DOHH2 (cell line): ENCODE results near the gene ABCA3.

Experiments
- H3F3A ChIP-seq: fragments of 200-600 bp; sonication (generic), shearing (Covaris generic); 2 replicates; pipeline ENCODE4 v1.6.0; 2016; ENCODE audit warnings: antibody characterized with exemption, mild to moderate bottlenecking; ENCODE audit not compliant: control insufficient read depth, insufficient read depth
- H3K27ac ChIP-seq: fragments of 200-600 bp; sonication (generic); 2 replicates; pipeline ENCODE4 v1.5.1; 2014; ENCODE audit warnings: low read depth, mild to moderate bottlenecking, low read length, moderate library complexity
- H3K27me3 ChIP-seq: fragments of 200-600 bp; sonication (generic); 2 replicates; pipeline ENCODE4 v1.6.1; 2014; ENCODE audit warnings: mild to moderate bottlenecking, low read length, mixed read lengths; ENCODE audit not compliant: control insufficient read depth
- H3K36me3 ChIP-seq: fragments of 200-600 bp; sonication (generic); 2 replicates; pipeline ENCODE4 v1.6.1; 2014; ENCODE audit warnings: mild to moderate bottlenecking, low read length, moderate library complexity, mixed read lengths; ENCODE audit not compliant: control insufficient read depth
- H3K4me1 ChIP-seq: fragments of 200-600 bp; sonication (generic); 2 replicates; pipeline ENCODE4 v1.6.1; 2014; ENCODE audit warnings: mild to moderate bottlenecking, low read length, mixed read lengths; ENCODE audit not compliant: control insufficient read depth
- H3K4me2 ChIP-seq: fragments of 200-600 bp; sonication (generic); 2 replicates; pipeline ENCODE4 v1.6.0; 2014; ENCODE audit warnings: mild to moderate bottlenecking, low read length, moderate library complexity
- H3K4me3 ChIP-seq: fragments of 200-600 bp; sonication (generic); 2 replicates; pipeline ENCODE4 v1.5.1; 2014; ENCODE audit warnings: mild to moderate bottlenecking, low read length, mixed read lengths
- H3K79me2 ChIP-seq: fragments of 200-600 bp; sonication (generic); 2 replicates; pipeline ENCODE4 v1.6.1; 2014; ENCODE audit warnings: mild to moderate bottlenecking, low read length, mixed read lengths; ENCODE audit not compliant: control insufficient read depth
- H3K9me2 ChIP-seq: fragments of 200-600 bp; sonication (generic); replicated peaks from 2 replicates; pipeline ENCODE4 v1.6.1; 2014; ENCODE audit warnings: mild to moderate bottlenecking, low read length, mixed read lengths; ENCODE audit not compliant: control insufficient read depth
- H3K9me3 ChIP-seq: fragments of 200-600 bp; sonication (generic); 2 replicates; pipeline ENCODE4 v1.6.1; 2014; ENCODE audit warnings: antibody characterized with exemption, low read length, mixed read lengths; ENCODE audit not compliant: control insufficient read depth, insufficient read depth
- H4K20me1 ChIP-seq: fragments of 200-600 bp; sonication (generic); 2 replicates; pipeline ENCODE4 v1.6.0; 2014; ENCODE audit warnings: low read depth, mild to moderate bottlenecking, antibody characterized with exemption, low read length, moderate library complexity; ENCODE audit not compliant: control insufficient read depth, insufficient read depth
- EZH2phosphoT487 ChIP-seq: fragments of 200-600 bp; sonication (generic); IDR thresholded peaks from 2 replicates; pipeline ENCODE4 v1.6.1; 2017; ENCODE audit warnings: borderline replicate concordance, mild to moderate bottlenecking, antibody characterized with exemption, low read length, moderate library complexity, mixed read lengths
- TF ChIP-seq, protein P1 (sequence below): fragments of 200-600 bp; sonication (generic); IDR thresholded peaks from one replicate; pipeline ENCODE4 v1.5.1; 2014; ENCODE audit warnings: antibody characterized with exemption, mild to moderate bottlenecking, low read depth, low read length; ENCODE audit not compliant: poor library complexity, severe bottlenecking

ABCA3 gene

GRCh38 chr16:2234813-2235170 lies 105.7 kb downstream of the ABCA3 start:
- no peak for TF ChIP-seq EZH2phosphoT487
- TF ChIP-seq, protein P1, sequence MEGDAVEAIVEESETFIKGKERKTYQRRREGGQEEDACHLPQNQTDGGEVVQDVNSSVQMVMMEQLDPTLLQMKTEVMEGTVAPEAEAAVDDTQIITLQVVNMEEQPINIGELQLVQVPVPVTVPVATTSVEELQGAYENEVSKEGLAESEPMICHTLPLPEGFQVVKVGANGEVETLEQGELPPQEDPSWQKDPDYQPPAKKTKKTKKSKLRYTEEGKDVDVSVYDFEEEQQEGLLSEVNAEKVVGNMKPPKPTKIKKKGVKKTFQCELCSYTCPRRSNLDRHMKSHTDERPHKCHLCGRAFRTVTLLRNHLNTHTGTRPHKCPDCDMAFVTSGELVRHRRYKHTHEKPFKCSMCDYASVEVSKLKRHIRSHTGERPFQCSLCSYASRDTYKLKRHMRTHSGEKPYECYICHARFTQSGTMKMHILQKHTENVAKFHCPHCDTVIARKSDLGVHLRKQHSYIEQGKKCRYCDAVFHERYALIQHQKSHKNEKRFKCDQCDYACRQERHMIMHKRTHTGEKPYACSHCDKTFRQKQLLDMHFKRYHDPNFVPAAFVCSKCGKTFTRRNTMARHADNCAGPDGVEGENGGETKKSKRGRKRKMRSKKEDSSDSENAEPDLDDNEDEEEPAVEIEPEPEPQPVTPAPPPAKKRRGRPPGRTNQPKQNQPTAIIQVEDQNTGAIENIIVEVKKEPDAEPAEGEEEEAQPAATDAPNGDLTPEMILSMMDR, result no peak
- Histone ChIP-seq H3K27me3 (no peaks in the 10 kb centered on the region), H3K9me3 (no peaks in the 10 kb centered on the region), H3K4me2 (no peak overlapping the region), H3F3A (peaks cover 7% of the 10 kb centered on the region; the same call in 1 of the 2 replicates), H3K27ac (no peak overlapping the region), H3K9me2 (no peaks in the 10 kb centered on the region), H3K4me1 (no peaks in the 10 kb centered on the region), H3K79me2 (no peaks in the 10 kb centered on the region), H3K4me3 (no peak overlapping the region), H3K36me3 (peaks cover 57% of the 10 kb centered on the region), H4K20me1 (no peaks in the 10 kb centered on the region)

GRCh38 chr16:2233872-2234812 lies 106.4 kb downstream of the ABCA3 start:
- Histone ChIP-seq H4K20me1 (no peaks in the 10 kb centered on the region), H3K4me2 (no peak overlapping the region), H3K9me3 (no peaks in the 10 kb centered on the region), H3K27me3 (no peaks in the 10 kb centered on the region), H3K36me3 (peaks cover 57% of the 10 kb centered on the region), H3K4me3 (no peak overlapping the region), H3K79me2 (no peaks in the 10 kb centered on the region), H3K27ac (no peak overlapping the region), H3K9me2 (no peaks in the 10 kb centered on the region), H3K4me1 (no peaks in the 10 kb centered on the region), H3F3A (0 out of 2 replicates have a peak, but pooled peaks cover under 1% of the 10 kb centered on the region)
- TF ChIP-seq, protein P1, result no peak
- no peak for TF ChIP-seq EZH2phosphoT487

GRCh38 chr16:2233046-2233775 lies 107.3 kb downstream of the ABCA3 start:
- Histone ChIP-seq H3K4me3 (no peak overlapping the region), H3F3A (no peaks in the 10 kb centered on the region), H3K4me2 (no peak overlapping the region), H3K9me3 (no peaks in the 10 kb centered on the region), H3K79me2 (peaks cover 8% of the 10 kb centered on the region), H3K27ac (no peak overlapping the region), H3K9me2 (no peaks in the 10 kb centered on the region), H4K20me1 (no peaks in the 10 kb centered on the region), H3K27me3 (no peaks in the 10 kb centered on the region), H3K4me1 (no peaks in the 10 kb centered on the region), H3K36me3 (peaks cover 60% of the 10 kb centered on the region)
- TF ChIP-seq, protein P1, result no peak
- no peak for TF ChIP-seq EZH2phosphoT487
